ENCODE data around the gene PKP4. TPM values are rescaled to one million over a fixed set of nuclear protein-coding genes. Genes with fewer than 3 reads are reported as not detected.

PKP4 gene
- total and polyA plus RNA-seq, 2 of the 8 experiments (the other 6 are each of a cell fraction or from before 2014, with no cell fraction given) = 48.2 to 88.0 TPM

GRCh38 chr2:158510887-158511286 lies 54.1 kb downstream of the PKP4 start:
- no peak overlapping the region for H4K91ac ChIP-seq (replicated peaks; ENCODE audit: insufficient read length, low read length)
- H3K36me3 ChIP-seq (ENCODE audit: control insufficient read depth in 2 of 4, insufficient read depth in 4 of 4, low read length in 3 of 4) = no peaks in the 10 kb centered on the region
- TF ChIP-seq KDM4A (IDR thresholded peaks at IDR 0.05; ENCODE audit: low read depth, low read length, severe bottlenecking) = no peak
- no peak for TF ChIP-seq NRF1 (IDR thresholded peaks at IDR 0.05; ENCODE audit: low read depth, low read length)
- TF ChIP-seq TBP (IDR thresholded peaks at IDR 0.05; ENCODE audit: low read depth, low read length) = no peak
- no peak for TF ChIP-seq CHD1 (IDR thresholded peaks at IDR 0.05; ENCODE audit: low read depth, low read length)
- TF ChIP-seq JUND (IDR thresholded peaks at IDR 0.05; ENCODE audit: low read length) = no peak
- TF ChIP-seq KDM5A (IDR thresholded peaks at IDR 0.05; ENCODE audit: low read length) = no peak
- TF ChIP-seq MAX (IDR thresholded peaks at IDR 0.05) = no peak
- no peak for TF ChIP-seq RNF2 (IDR thresholded peaks at IDR 0.05; ENCODE audit: borderline replicate concordance, low read depth, low read length, missing control alignments, poor library complexity, severe bottlenecking)
- no peak for TF ChIP-seq ASH2L (IDR thresholded peaks at IDR 0.05; ENCODE audit: low read length)
- no peak for TF ChIP-seq RAD21 (IDR thresholded peaks at IDR 0.05 in 1 of 2, conservative IDR thresholded peaks at IDR 0.05 in 1 of 2; ENCODE audit: low read depth in 2 of 2, low read length in 2 of 2)
- no peak for TF ChIP-seq SP4 (IDR thresholded peaks at IDR 0.05; ENCODE audit: low read length)
- no peak for TF ChIP-seq CTBP2 (IDR thresholded peaks at IDR 0.05; ENCODE audit: borderline replicate concordance, insufficient read depth, insufficient read length, low read length)
- no peak overlapping the region for H2AK5ac ChIP-seq (ENCODE audit: low read depth, low read length)
- no peak overlapping the region for H3K23ac ChIP-seq (ENCODE audit: insufficient read length)
- peaks cover 0 to 13% (median 2%) of the 10 kb centered on the region in 4 experiments; a peak in 4 of 7 replicates for H3K4me1 ChIP-seq (replicated peaks in 1 of 4; ENCODE audit: control insufficient read depth in 3 of 4, insufficient read depth in 4 of 4, low read length in 3 of 4)
- no peak overlapping the region for H2BK15ac ChIP-seq (ENCODE audit: low read length)
- POLR2A ChIA-PET (ENCODE audit: partially characterized antibody) = no interaction called here
- peaks cover 0 to 80% of the 10 kb centered on the region in 2 experiments; a peak in 3 of 4 replicates for H3K79me2 ChIP-seq (ENCODE audit: control insufficient read depth in 1 of 2, insufficient read depth in 2 of 2, low read length in 2 of 2)
- H2BK20ac ChIP-seq (ENCODE audit: low read length) = no peak overlapping the region
- FAIRE-seq = no peak
- no peak overlapping the region for H2BK120ac ChIP-seq (replicated peaks; ENCODE audit: low read depth, low read length)
- no peak overlapping the region for H4K5ac ChIP-seq (ENCODE audit: insufficient read length, low read depth, low read length)
- no peak overlapping the region for H3K27ac ChIP-seq (ENCODE audit: low read depth, low read length)
- H4K20me1 ChIP-seq (replicated peaks in 1 of 2; ENCODE audit: control insufficient read depth in 1 of 2, insufficient read depth in 2 of 2, low read length in 2 of 2) = peaks cover 0 to 1% of the 10 kb centered on the region in 2 experiments
- H2BK5ac ChIP-seq (ENCODE audit: low read depth, low read length) = no peak overlapping the region
- H2BK12ac ChIP-seq (ENCODE audit: low read depth, low read length) = no peak overlapping the region
- H3K18ac ChIP-seq (ENCODE audit: extremely low read depth, low read length) = no peak overlapping the region
- H4K8ac ChIP-seq (ENCODE audit: extremely low read depth, insufficient read depth, low read length) = no peak overlapping the region
- 97% methylated on average over 8 of the region's 8 CpGs; no CpG with 5 or more reads in 1 of the 2 experiments for WGBS, 2 experiments (ENCODE audit: extremely low coverage in 1 of 2, insufficient coverage in 1 of 2, insufficient read length in 1 of 2, insufficient replicate concordance in 2 of 2, low coverage in 1 of 2, low lambda C conversion rate in 2 of 2, missing lambda C conversion rate in 1 of 2)
- H3K4me3 ChIP-seq (ENCODE audit: extremely low read depth in 1 of 4, insufficient read depth in 2 of 4, low read depth in 3 of 4, low read length in 4 of 4) = no peak overlapping the region
- no peak overlapping the region for H3K4me2 ChIP-seq (ENCODE audit: insufficient read depth in 1 of 2, low read depth in 2 of 2, low read length in 2 of 2)
- no peak overlapping the region for H3K56ac ChIP-seq (replicated peaks; ENCODE audit: insufficient read length, low read depth, low read length)
- no peaks in the 10 kb centered on the region for H3K27me3 ChIP-seq (replicated peaks in 1 of 4; ENCODE audit: control insufficient read depth in 3 of 4, extremely low read depth in 1 of 4, insufficient read depth in 3 of 4, low read length in 3 of 4)
- CTCF ChIA-PET (ENCODE audit: partially characterized antibody) = interaction anchor here (1.4 kb wide), 1 partner anchor 18 kb away, joined by 4 read pairs; no protein-coding TSS in a partner anchor
- DNase-seq (ENCODE audit: low read depth in 1 of 2, low spot score in 2 of 2) = no peak
- peaks cover 3% of the 10 kb centered on the region; the same call in 1 of the 2 replicates for H3K79me1 ChIP-seq (ENCODE audit: low read depth, low read length)
- H3K4ac ChIP-seq (replicated peaks; ENCODE audit: insufficient read length, low read depth, low read length) = no peak overlapping the region
- no peaks in the 10 kb centered on the region for H3K23me2 ChIP-seq (ENCODE audit: low read depth, low read length)
- no peak overlapping the region for H3K9ac ChIP-seq (replicated peaks in 1 of 4; ENCODE audit: extremely low read depth in 1 of 4, low read depth in 3 of 4, low read length in 3 of 4)
- no peak overlapping the region for H2AFZ ChIP-seq (ENCODE audit: low read length)
- no peak overlapping the region for H3K14ac ChIP-seq (ENCODE audit: insufficient read length)
- H3K9me3 ChIP-seq (ENCODE audit: insufficient read depth in 2 of 2, low read depth in 1 of 2, low read length in 1 of 2) = no peaks in the 10 kb centered on the region
